ENCODE measurements around the gene CERS3.

The CERS3 gene

GRCh38 chr15:100393008-100393407, 135.7 kb downstream of the CERS3 start:
- Histone ChIP-seq H3K27me3 (no peaks in the 10 kb centered on the region), H3K4me2 (no peak overlapping the region), H3K27ac (no peak overlapping the region), H3K4me3 (no peak overlapping the region), H4K20me1 (no peaks in the 10 kb centered on the region), H3K36me3 (no peaks in the 10 kb centered on the region), H3K9me3 (replicated peaks in 1 of 11) (peaks cover 3 to 9% (median 7%) of the 10 kb centered on the region in 11 experiments; a peak in 21 of 22 replicates), H3K4me1 (peaks cover 0 to 18% (median 2%) of the 10 kb centered on the region in 10 experiments; a peak in 10 of 20 replicates), H3K9ac (no peak overlapping the region)
- no peak for TF ChIP-seq Cebpa-rat (IDR thresholded peaks at IDR 0.05)

- Histone ChIP-seq H3K9ac (no peak overlapping the region), H3K9me3 (replicated peaks in 1 of 11) (peaks cover 73 to 83% (median 80%) of the 10 kb centered on the region in 11 experiments), H3K4me3 (no peak overlapping the region), H3K36me3 (peaks cover 0 to 4% (median 0%) of the 10 kb centered on the region in 11 experiments; a peak in 2 of 22 replicates), H4K20me1 (no peaks in the 10 kb centered on the region), H3K27ac (no peak overlapping the region), H3K4me1 (no peaks in the 10 kb centered on the region), H3K4me2 (no peak overlapping the region), H3K27me3 (no peaks in the 10 kb centered on the region)
- TF ChIP-seq Cebpa-rat (IDR thresholded peaks at IDR 0.05), result no peak
Observed at GRCh38 chr15:100385300-100386050, 143.3 kb downstream of the CERS3 start.

- no peaks in the 10 kb centered on the region for H3K27me3 ChIP-seq
- no peak overlapping the region for H3K4me3 ChIP-seq
- H3K27ac ChIP-seq, result no peak overlapping the region
- peaks cover 88 to 97% (median 92%) of the 10 kb centered on the region in 11 experiments for H3K9me3 ChIP-seq (replicated peaks in 1 of 11)
- H3K4me2 ChIP-seq, result no peak overlapping the region
- no peak overlapping the region for H3K9ac ChIP-seq
- peaks cover 0 to 4% (median 0%) of the 10 kb centered on the region in 11 experiments; a peak in 2 of 22 replicates for H3K36me3 ChIP-seq
- no peak for TF ChIP-seq Cebpa-rat (IDR thresholded peaks at IDR 0.05)
- no peaks in the 10 kb centered on the region for H4K20me1 ChIP-seq
- H3K4me1 ChIP-seq, result no peaks in the 10 kb centered on the region
Observed at GRCh38 chr15:100384108-100384410, 144.7 kb downstream of the CERS3 start.

GRCh38 chr15:100383302-100384107, 145.2 kb downstream of the CERS3 start:
- H3K4me2 ChIP-seq, result no peak overlapping the region
- peaks cover 0 to 4% (median 0%) of the 10 kb centered on the region in 11 experiments; a peak in 2 of 22 replicates for H3K36me3 ChIP-seq
- no peaks in the 10 kb centered on the region for H3K27me3 ChIP-seq
- no peak overlapping the region for H3K9ac ChIP-seq
- H3K9me3 ChIP-seq (replicated peaks in 1 of 11), result peaks cover 90 to 100% (median 96%) of the 10 kb centered on the region in 11 experiments
- H3K4me3 ChIP-seq, result no peak overlapping the region
- no peaks in the 10 kb centered on the region for H4K20me1 ChIP-seq
- H3K4me1 ChIP-seq, result no peaks in the 10 kb centered on the region
- no peak overlapping the region for H3K27ac ChIP-seq
- TF ChIP-seq Cebpa-rat (IDR thresholded peaks at IDR 0.05), result no peak

GRCh38 chr15:100373942-100374341, 154.8 kb downstream of the CERS3 start:
- H4K20me1 ChIP-seq, result no peaks in the 10 kb centered on the region
- H3K4me1 ChIP-seq, result no peaks in the 10 kb centered on the region
- H3K4me3 ChIP-seq, result no peak overlapping the region
- no peak overlapping the region for H3K4me2 ChIP-seq
- peaks cover 35 to 64% (median 47%) of the 10 kb centered on the region in 11 experiments for H3K9me3 ChIP-seq (replicated peaks in 1 of 11)
- no peak for TF ChIP-seq Cebpa-rat (IDR thresholded peaks at IDR 0.05)
- no peak overlapping the region for H3K9ac ChIP-seq
- no peaks in the 10 kb centered on the region for H3K27me3 ChIP-seq
- H3K27ac ChIP-seq, result no peak overlapping the region
- no peaks in the 10 kb centered on the region for H3K36me3 ChIP-seq

GRCh38 chr15:100373120-100373896, 155.4 kb downstream of the CERS3 start:
- Histone ChIP-seq H3K4me2 (no peak overlapping the region), H3K4me3 (no peak overlapping the region), H3K27ac (no peak overlapping the region), H3K9me3 (replicated peaks in 1 of 11) (peaks cover 29 to 58% (median 40%) of the 10 kb centered on the region in 11 experiments), H3K36me3 (no peaks in the 10 kb centered on the region), H3K27me3 (no peaks in the 10 kb centered on the region), H3K4me1 (no peaks in the 10 kb centered on the region), H4K20me1 (no peaks in the 10 kb centered on the region), H3K9ac (no peak overlapping the region)
- TF ChIP-seq Cebpa-rat (IDR thresholded peaks at IDR 0.05), result no peak

- Histone ChIP-seq H4K20me1 (no peaks in the 10 kb centered on the region), H3K9ac (no peak overlapping the region), H3K27ac (no peak overlapping the region), H3K36me3 (no peaks in the 10 kb centered on the region), H3K4me1 (no peaks in the 10 kb centered on the region), H3K4me3 (no peak overlapping the region), H3K9me3 (replicated peaks in 1 of 11) (peaks cover 29 to 52% (median 39%) of the 10 kb centered on the region in 11 experiments), H3K27me3 (no peaks in the 10 kb centered on the region), H3K4me2 (no peak overlapping the region)
- no peak for TF ChIP-seq Cebpa-rat (IDR thresholded peaks at IDR 0.05)
Observed at GRCh38 chr15:100372739-100373119, 156.0 kb downstream of the CERS3 start.

GRCh38 chr15:100355342-100355741, 173.4 kb downstream of the CERS3 start:
- no peak for TF ChIP-seq Cebpa-rat (IDR thresholded peaks at IDR 0.05)

More at GRCh38 chr15:100355342-100355741, 173.4 kb downstream of the CERS3 start:
- no peak overlapping the region for H3K9ac ChIP-seq
- H3K4me1 ChIP-seq, result peaks cover 0 to 37% (median 7%) of the 10 kb centered on the region in 10 experiments; a peak in 12 of 20 replicates
- no peaks in the 10 kb centered on the region for H4K20me1 ChIP-seq
- no peaks in the 10 kb centered on the region for H3K36me3 ChIP-seq
- no peak overlapping the region for H3K4me2 ChIP-seq
- peaks cover 6 to 11% (median 10%) of the 10 kb centered on the region in 11 experiments; a peak in 15 of 22 replicates for H3K9me3 ChIP-seq (replicated peaks in 1 of 11)
- peaks cover 0 to 6% (median 5%) of the 10 kb centered on the region in 11 experiments; a peak in 15 of 22 replicates for H3K27me3 ChIP-seq
- H3K4me3 ChIP-seq, result no peak overlapping the region
- H3K27ac ChIP-seq, result no peak overlapping the region
